Transverse colon (tissue), 4 donors: ENCODE measurements around the gene DAZAP1. TPM values are rescaled to one million over a fixed set of nuclear protein-coding genes. Genes with fewer than 3 reads are reported as not detected.

ENCODE experiments used
- total RNA-seq, 4 donors: library from RNA; depleted of rRNA; stranded (reverse); fragments of >200 nt; gene quantifications; one replicate each; pipeline ENCODE4 v1.1.0, GENCODE V29; 2016

The DAZAP1 gene
- total RNA-seq, 4 donors from 2014 or later, result 36.3 to 77.2 (median 41.6) TPM

Other genes starting within 250 kb of the DAZAP1 start
- 100 to 1,000 TPM in 1 of 4 donors, 10 to 100 TPM in 3; 34.5 to 142 (median 48.3) TPM for gene SBNO2, start 233.3 kb upstream of the DAZAP1 start, total RNA-seq
- 100 to 1,000 TPM in 3 of 4 donors, 10 to 100 TPM in 1; 93.7 to 152 (median 103) TPM for gene STK11, start 201.8 kb upstream of the DAZAP1 start, total RNA-seq
- 1 to 10 TPM in 1 of 4 donors, under 1 TPM in 2, not detected in 1; 0.32 to 5.2 (median 0.68) TPM for gene CBARP, start 169.6 kb upstream of the DAZAP1 start, total RNA-seq
- gene ATP5F1D, start 165.8 kb upstream of the DAZAP1 start, total RNA-seq, result 100 to 1,000 TPM; 157 to 650 (median 240) TPM
- gene MIDN, start 159.0 kb upstream of the DAZAP1 start, total RNA-seq, result 100 to 1,000 TPM in 3 of 4 donors, 10 to 100 TPM in 1; 89.4 to 379 (median 116) TPM
- 100 to 1,000 TPM; 431 to 488 (median 460) TPM for gene CIRBP, start 138.3 kb upstream of the DAZAP1 start, total RNA-seq
- 100 to 1,000 TPM in 2 of 4 donors, 10 to 100 TPM in 2; 72.5 to 116 (median 99.0) TPM for gene FAM174C, start 132.1 kb upstream of the DAZAP1 start, total RNA-seq
- gene EFNA2, start 121.7 kb upstream of the DAZAP1 start, total RNA-seq, result 100 to 1,000 TPM in 1 of 4 donors, 10 to 100 TPM in 3; 30.5 to 112 (median 40.6) TPM
- gene NDUFS7, start 23.7 kb upstream of the DAZAP1 start, total RNA-seq, result 100 to 1,000 TPM in 3 of 4 donors, 10 to 100 TPM in 1; 32.2 to 196 (median 156) TPM
- 1 to 10 TPM; 1.4 to 4.4 (median 2.9) TPM for gene GAMT, start 6.0 kb upstream of the DAZAP1 start, total RNA-seq
- 1,000 to 10,000 TPM; 1,367 to 2,740 (median 2,511) TPM for gene RPS15, start 30.8 kb downstream of the DAZAP1 start, total RNA-seq
- 1 to 10 TPM in 1 of 4 donors, under 1 TPM in 3; under 0.01 to 6.0 (median 0.36) TPM for gene APC2, start 42.5 kb downstream of the DAZAP1 start, total RNA-seq
- gene C19orf25, start 71.6 kb downstream of the DAZAP1 start, total RNA-seq, result 10 to 100 TPM; 36.2 to 89.2 (median 46.0) TPM
- 10 to 100 TPM in 1 of 4 donors, 1 to 10 TPM in 3; 2.6 to 11.9 (median 7.5) TPM for gene PCSK4, start 82.8 kb downstream of the DAZAP1 start, total RNA-seq
- 1 to 10 TPM in 2 of 4 donors, not detected in 2; 2.2 to 3.3 TPM for gene REEP6, start 83.6 kb downstream of the DAZAP1 start, total RNA-seq
- 1 to 10 TPM in 3 of 4 donors, not detected in 1; 2.6 to 3.7 (median 2.7) TPM for gene ADAMTSL5, start 105.4 kb downstream of the DAZAP1 start, total RNA-seq
- gene PLK5, start 116.5 kb downstream of the DAZAP1 start, total RNA-seq, result not detected
- gene MEX3D, start 160.7 kb downstream of the DAZAP1 start, total RNA-seq, result 100 to 1,000 TPM in 1 of 4 donors, 10 to 100 TPM in 3; 20.8 to 100 (median 27.8) TPM
- gene MBD3, start 185.3 kb downstream of the DAZAP1 start, total RNA-seq, result 100 to 1,000 TPM in 1 of 4 donors, 10 to 100 TPM in 3; 61.4 to 121 (median 68.7) TPM
- 100 to 1,000 TPM in 1 of 4 donors, 10 to 100 TPM in 3; 19.9 to 120 (median 60.8) TPM for gene UQCR11, start 197.9 kb downstream of the DAZAP1 start, total RNA-seq
- gene TCF3, start 245.0 kb downstream of the DAZAP1 start, total RNA-seq, result 100 to 1,000 TPM in 1 of 4 donors, 10 to 100 TPM in 3; 55.9 to 160 (median 79.7) TPM